ENCODE measurements around the gene FBF1.
"Not testable (repeated sequence)": the region's sequence is repeated elsewhere in the genome, so short reads cannot be mapped to it uniquely, and the experiment has no call there.

The FBF1 gene

GRCh38 chr17:75940727-75941441 lies at the start of gene FBF1:
Gene FBF1, minus strand, starts transcription at chr17:75941042. Its CDS starts 2,893 bp downstream, at chr17:75938149.
- peak; percentile 96 for DNase-seq

- DNase-seq = no peak
Measured at GRCh38 chr17:75987041-75987440, 46.2 kb upstream of the FBF1 start.

- no peak for DNase-seq
Measured at GRCh38 chr17:75985986-75986385, 45.1 kb upstream of the FBF1 start.

GRCh38 chr17:75983501-75984181 lies 42.8 kb upstream of the FBF1 start:
- DNase-seq = no peak

GRCh38 chr17:75981019-75981615 lies 40.3 kb upstream of the FBF1 start:
- no peak for DNase-seq

GRCh38 chr17:75980188-75981018 lies 39.6 kb upstream of the FBF1 start:
- DNase-seq = no peak

GRCh38 chr17:75979705-75980187 lies 38.9 kb upstream of the FBF1 start:
- DNase-seq = no peak

GRCh38 chr17:75978938-75979704 lies 38.3 kb upstream of the FBF1 start, which contains the start of the genes ACOX1 and TEN1:
Gene ACOX1, minus strand, starts transcription at chr17:75979166. Its CDS starts 93 bp downstream, at chr17:75979073.
Gene TEN1, plus strand, starts transcription at chr17:75979240. Its CDS starts 6,953 bp downstream, at chr17:75986193.
- DNase-seq = peak; percentile 95

GRCh38 chr17:75976175-75976848 lies 35.5 kb upstream of the FBF1 start:
- no peak for DNase-seq

GRCh38 chr17:75975757-75976174 lies 34.9 kb upstream of the FBF1 start:
- DNase-seq = no peak

- not testable (repeated sequence) for DNase-seq
Measured at GRCh38 chr17:75975187-75975586, 34.3 kb upstream of the FBF1 start.

- DNase-seq = no peak
Measured at GRCh38 chr17:75970626-75971025, 29.8 kb upstream of the FBF1 start.

- DNase-seq = no peak
Measured at GRCh38 chr17:75970011-75970523, 29.2 kb upstream of the FBF1 start.

- DNase-seq = not testable (repeated sequence)
Measured at GRCh38 chr17:75969044-75969443, 28.2 kb upstream of the FBF1 start.

- DNase-seq = no peak
Measured at GRCh38 chr17:75965468-75965867, 24.6 kb upstream of the FBF1 start.

- no peak for DNase-seq
Measured at GRCh38 chr17:75959839-75960511, 19.1 kb upstream of the FBF1 start.

GRCh38 chr17:75959051-75959838 lies 18.4 kb upstream of the FBF1 start:
- no peak for DNase-seq

- peak; percentile 3 for DNase-seq
Measured at GRCh38 chr17:75950855-75951554, 10.2 kb upstream of the FBF1 start.

GRCh38 chr17:75950421-75950820 lies 9.6 kb upstream of the FBF1 start:
- DNase-seq = no peak

All from midbrain (tissue), 1 donor.